Ascending aorta (tissue), 1 donor: ENCODE measurements around the gene TMPRSS5. TPM values are rescaled to one million over a fixed set of nuclear protein-coding genes. Genes with fewer than 3 reads are reported as not detected.

Experiments
- total RNA-seq: library from RNA; depleted of rRNA; stranded (reverse); fragments of >200 nt; gene quantifications from one replicate; pipeline ENCODE4 v1.1.0, GENCODE V29; 2016

TMPRSS5 gene
- total RNA-seq, 1 donor from 2014 or later: not detected

Other genes starting within 250 kb of the TMPRSS5 start
- not detected for gene DRD2, start 230.9 kb downstream of the TMPRSS5 start, total RNA-seq
- gene ZW10, start 67.4 kb upstream of the TMPRSS5 start, total RNA-seq: 12.3 TPM
- gene CLDN25, start 73.5 kb upstream of the TMPRSS5 start, total RNA-seq: not detected
- 2.9 TPM for gene USP28, start 169.3 kb upstream of the TMPRSS5 start, total RNA-seq
- gene HTR3B, start 198.5 kb upstream of the TMPRSS5 start, total RNA-seq: not detected